ENCODE data around the gene OCA2. TPM values are rescaled to one million over a fixed set of nuclear protein-coding genes. Genes with fewer than 3 reads are reported as not detected.

The OCA2 gene
- total and polyA plus RNA-seq, 4 donors = 1.6 to 4.0 (median 2.5) TPM

GRCh38 chr15:27828746-27829145, 270.4 kb downstream of the OCA2 start:
- Histone ChIP-seq H3K4me3 (ENCODE audit: low read length in 2 of 2) (no peak overlapping the region), H3K36me3 (ENCODE audit: control insufficient read depth in 1 of 2, insufficient read depth in 2 of 2, low read length in 1 of 2) (no peaks in the 10 kb centered on the region), H3K9me3 (ENCODE audit: control insufficient read depth, low read length) (no peaks in the 10 kb centered on the region), H3K27ac (ENCODE audit: low read depth in 1 of 2, low read length in 2 of 2) (no peak overlapping the region), H3K4me1 (ENCODE audit: control insufficient read depth in 1 of 2, insufficient read depth in 2 of 2, low read length in 2 of 2) (no peaks in the 10 kb centered on the region), H3K27me3 (ENCODE audit: control insufficient read depth in 1 of 2, insufficient read depth in 2 of 2, low read length in 1 of 2) (no peaks in the 10 kb centered on the region)
- intact Hi-C loops (cut with DNase I) = no loop called here
- no peak for DNase-seq
- ATAC-seq (ENCODE audit: low FRiP score) = no peak
- WGBS, 2 donors = 51 to 62% methylated on average over 10 of the region's 10 CpGs

- 52 to 61% methylated on average over 15 of the region's 15 CpGs for WGBS, 2 donors
- ATAC-seq (ENCODE audit: low FRiP score) (no peak), DNase-seq (no peak)
- no peak overlapping the region for H3K27ac ChIP-seq (ENCODE audit: low read depth in 1 of 2, low read length in 2 of 2)
- no peak overlapping the region for H3K4me3 ChIP-seq (ENCODE audit: low read length in 2 of 2)
- H3K27me3 ChIP-seq (ENCODE audit: control insufficient read depth in 1 of 2, insufficient read depth in 2 of 2, low read length in 1 of 2) = no peaks in the 10 kb centered on the region
- intact Hi-C loops (cut with DNase I) = no loop called here
- no peaks in the 10 kb centered on the region for H3K36me3 ChIP-seq (ENCODE audit: control insufficient read depth in 1 of 2, insufficient read depth in 2 of 2, low read length in 1 of 2)
- no peaks in the 10 kb centered on the region for H3K4me1 ChIP-seq (ENCODE audit: control insufficient read depth in 1 of 2, insufficient read depth in 2 of 2, low read length in 2 of 2)
- no peaks in the 10 kb centered on the region for H3K9me3 ChIP-seq (ENCODE audit: control insufficient read depth, low read length)
Measured at GRCh38 chr15:27826902-27827714, 272.0 kb downstream of the OCA2 start.

GRCh38 chr15:27826411-27826810, 272.7 kb downstream of the OCA2 start:
- WGBS, 2 donors = 66 to 71% methylated on average over 7 of the region's 7 CpGs

GRCh38 chr15:27824841-27825422, 274.2 kb downstream of the OCA2 start:
- H3K27me3 ChIP-seq (ENCODE audit: control insufficient read depth in 1 of 2, insufficient read depth in 2 of 2, low read length in 1 of 2) = no peaks in the 10 kb centered on the region
- ATAC-seq (ENCODE audit: low FRiP score) (peak; percentile 8), DNase-seq (no peak)
- 87 to 89% methylated on average over 10 of the region's 10 CpGs for WGBS, 2 donors
- H3K27ac ChIP-seq (ENCODE audit: low read depth in 1 of 2, low read length in 2 of 2) = no peak overlapping the region
- intact Hi-C loops (cut with DNase I) = no loop called here
- no peaks in the 10 kb centered on the region for H3K9me3 ChIP-seq (ENCODE audit: control insufficient read depth, low read length)
- no peaks in the 10 kb centered on the region for H3K36me3 ChIP-seq (ENCODE audit: control insufficient read depth in 1 of 2, insufficient read depth in 2 of 2, low read length in 1 of 2)
- H3K4me1 ChIP-seq (ENCODE audit: control insufficient read depth in 1 of 2, insufficient read depth in 2 of 2, low read length in 2 of 2) = no peaks in the 10 kb centered on the region
- H3K4me3 ChIP-seq (ENCODE audit: low read length in 2 of 2) = no peak overlapping the region

More at GRCh38 chr15:27826411-27826810, 272.7 kb downstream of the OCA2 start:
- Histone ChIP-seq H3K36me3 (ENCODE audit: control insufficient read depth in 1 of 2, insufficient read depth in 2 of 2, low read length in 1 of 2) (no peaks in the 10 kb centered on the region), H3K27ac (ENCODE audit: low read depth in 1 of 2, low read length in 2 of 2) (no peak overlapping the region), H3K4me1 (ENCODE audit: control insufficient read depth in 1 of 2, insufficient read depth in 2 of 2, low read length in 2 of 2) (no peaks in the 10 kb centered on the region), H3K27me3 (ENCODE audit: control insufficient read depth in 1 of 2, insufficient read depth in 2 of 2, low read length in 1 of 2) (no peaks in the 10 kb centered on the region), H3K9me3 (ENCODE audit: control insufficient read depth, low read length) (no peaks in the 10 kb centered on the region), H3K4me3 (ENCODE audit: low read length in 2 of 2) (no peak overlapping the region)
- no peak for ATAC-seq (ENCODE audit: low FRiP score)
- DNase-seq = no peak
- intact Hi-C loops (cut with DNase I) = no loop called here

- WGBS, 2 donors = 62 to 70% methylated on average over 3 of the region's 3 CpGs
Measured at GRCh38 chr15:27821273-27821672, 277.8 kb downstream of the OCA2 start.

GRCh38 chr15:27820722-27821121, 278.4 kb downstream of the OCA2 start:
- Histone ChIP-seq H3K36me3 (ENCODE audit: control insufficient read depth in 1 of 2, insufficient read depth in 2 of 2, low read length in 1 of 2) (no peaks in the 10 kb centered on the region), H3K27me3 (ENCODE audit: control insufficient read depth in 1 of 2, insufficient read depth in 2 of 2, low read length in 1 of 2) (no peaks in the 10 kb centered on the region), H3K9me3 (ENCODE audit: control insufficient read depth, low read length) (peaks cover 2% of the 10 kb centered on the region), H3K4me1 (ENCODE audit: control insufficient read depth in 1 of 2, insufficient read depth in 2 of 2, low read length in 2 of 2) (no peaks in the 10 kb centered on the region), H3K4me3 (ENCODE audit: low read length in 2 of 2) (no peak overlapping the region), H3K27ac (ENCODE audit: low read depth in 1 of 2, low read length in 2 of 2) (no peak overlapping the region)
- no peak for DNase-seq
- WGBS, 2 donors = 80 to 86% methylated on average over 4 of the region's 4 CpGs
- intact Hi-C loops (cut with DNase I) = no loop called here
- no peak for ATAC-seq (ENCODE audit: low FRiP score)

More at GRCh38 chr15:27821273-27821672, 277.8 kb downstream of the OCA2 start:
- Histone ChIP-seq H3K4me1 (ENCODE audit: control insufficient read depth in 1 of 2, insufficient read depth in 2 of 2, low read length in 2 of 2) (no peaks in the 10 kb centered on the region), H3K36me3 (ENCODE audit: control insufficient read depth in 1 of 2, insufficient read depth in 2 of 2, low read length in 1 of 2) (no peaks in the 10 kb centered on the region), H3K4me3 (ENCODE audit: low read length in 2 of 2) (no peak overlapping the region), H3K27me3 (ENCODE audit: control insufficient read depth in 1 of 2, insufficient read depth in 2 of 2, low read length in 1 of 2) (no peaks in the 10 kb centered on the region), H3K9me3 (ENCODE audit: control insufficient read depth, low read length) (peaks cover 2% of the 10 kb centered on the region), H3K27ac (ENCODE audit: low read depth in 1 of 2, low read length in 2 of 2) (no peak overlapping the region)
- intact Hi-C loops (cut with DNase I) = no loop called here
- DNase-seq (no peak), ATAC-seq (ENCODE audit: low FRiP score) (no peak)

- intact Hi-C loops (cut with DNase I) = no loop called here
- ATAC-seq (ENCODE audit: low FRiP score) (no peak), DNase-seq (no peak)
- H3K4me3 ChIP-seq (ENCODE audit: low read length in 2 of 2) = no peak overlapping the region
- WGBS, 2 donors = 81% methylated on average over 7 of the region's 7 CpGs
- no peaks in the 10 kb centered on the region for H3K27me3 ChIP-seq (ENCODE audit: control insufficient read depth in 1 of 2, insufficient read depth in 2 of 2, low read length in 1 of 2)
- no peaks in the 10 kb centered on the region for H3K36me3 ChIP-seq (ENCODE audit: control insufficient read depth in 1 of 2, insufficient read depth in 2 of 2, low read length in 1 of 2)
- H3K9me3 ChIP-seq (ENCODE audit: control insufficient read depth, low read length) = peaks cover 2% of the 10 kb centered on the region
- no peaks in the 10 kb centered on the region for H3K4me1 ChIP-seq (ENCODE audit: control insufficient read depth in 1 of 2, insufficient read depth in 2 of 2, low read length in 2 of 2)
- H3K27ac ChIP-seq (ENCODE audit: low read depth in 1 of 2, low read length in 2 of 2) = no peak overlapping the region
Measured at GRCh38 chr15:27820232-27820631, 278.9 kb downstream of the OCA2 start.

GRCh38 chr15:27817258-27817657, 281.9 kb downstream of the OCA2 start:
- no peaks in the 10 kb centered on the region for H3K27me3 ChIP-seq (ENCODE audit: control insufficient read depth in 1 of 2, insufficient read depth in 2 of 2, low read length in 1 of 2)
- intact Hi-C loops (cut with DNase I) = no loop called here
- 80 to 83% methylated on average over 3 of the region's 3 CpGs for WGBS, 2 donors
- H3K36me3 ChIP-seq (ENCODE audit: control insufficient read depth in 1 of 2, insufficient read depth in 2 of 2, low read length in 1 of 2) = no peaks in the 10 kb centered on the region
- ATAC-seq (ENCODE audit: low FRiP score) (no peak), DNase-seq (no peak)
- H3K4me3 ChIP-seq (ENCODE audit: low read length in 2 of 2) = no peak overlapping the region
- no peak overlapping the region for H3K27ac ChIP-seq (ENCODE audit: low read depth in 1 of 2, low read length in 2 of 2)
- H3K9me3 ChIP-seq (ENCODE audit: control insufficient read depth, low read length) = peaks cover 2% of the 10 kb centered on the region
- no peaks in the 10 kb centered on the region for H3K4me1 ChIP-seq (ENCODE audit: control insufficient read depth in 1 of 2, insufficient read depth in 2 of 2, low read length in 2 of 2)

- no peaks in the 10 kb centered on the region for H3K27me3 ChIP-seq (ENCODE audit: control insufficient read depth in 1 of 2, insufficient read depth in 2 of 2, low read length in 1 of 2)
- no peak for DNase-seq
- H3K36me3 ChIP-seq (ENCODE audit: control insufficient read depth in 1 of 2, insufficient read depth in 2 of 2, low read length in 1 of 2) = no peaks in the 10 kb centered on the region
- H3K4me3 ChIP-seq (ENCODE audit: low read length in 2 of 2) = no peak overlapping the region
- 92 to 94% methylated on average over 8 of the region's 8 CpGs for WGBS, 2 donors
- no peak for ATAC-seq (ENCODE audit: low FRiP score)
- intact Hi-C loops (cut with DNase I) = no loop called here
- no peaks in the 10 kb centered on the region for H3K4me1 ChIP-seq (ENCODE audit: control insufficient read depth in 1 of 2, insufficient read depth in 2 of 2, low read length in 2 of 2)
- no peak overlapping the region for H3K27ac ChIP-seq (ENCODE audit: low read depth in 1 of 2, low read length in 2 of 2)
- H3K9me3 ChIP-seq (ENCODE audit: control insufficient read depth, low read length) = peaks cover 2% of the 10 kb centered on the region
Measured at GRCh38 chr15:27816790-27817189, 282.3 kb downstream of the OCA2 start.
